ENCODE data around the gene PBRM1.
"Not testable (repeated sequence)": the region's sequence is repeated elsewhere in the genome, so short reads cannot be mapped to it uniquely, and the experiment has no call there.

GRCh38 chr3:52526671-52527038 lies 159.1 kb downstream of the PBRM1 start:
- TF ChIP-seq CTCF (IDR thresholded peaks at IDR 0.05; ENCODE audit: extremely low read depth in 1 of 2, insufficient read depth in 1 of 2, low read depth in 1 of 2, low read length in 2 of 2); POLR2A (IDR thresholded peaks at IDR 0.05; ENCODE audit: low read depth, low read length): not testable (repeated sequence)
